HS-5 (cell line): ENCODE measurements around the gene SRD5A1.
A peak's percentile ranks its signal among the peaks of the same experiment; 100 is the strongest.
"Not testable (repeated sequence)": the region's sequence is repeated elsewhere in the genome, so short reads cannot be mapped to it uniquely, and the experiment has no call there.

Experiments
- DNase-seq: peaks from one replicate; pipeline ENCODE4 v3.0.0-alpha.2; 2012; ENCODE audit warnings: low read depth

The SRD5A1 gene

DNA sequence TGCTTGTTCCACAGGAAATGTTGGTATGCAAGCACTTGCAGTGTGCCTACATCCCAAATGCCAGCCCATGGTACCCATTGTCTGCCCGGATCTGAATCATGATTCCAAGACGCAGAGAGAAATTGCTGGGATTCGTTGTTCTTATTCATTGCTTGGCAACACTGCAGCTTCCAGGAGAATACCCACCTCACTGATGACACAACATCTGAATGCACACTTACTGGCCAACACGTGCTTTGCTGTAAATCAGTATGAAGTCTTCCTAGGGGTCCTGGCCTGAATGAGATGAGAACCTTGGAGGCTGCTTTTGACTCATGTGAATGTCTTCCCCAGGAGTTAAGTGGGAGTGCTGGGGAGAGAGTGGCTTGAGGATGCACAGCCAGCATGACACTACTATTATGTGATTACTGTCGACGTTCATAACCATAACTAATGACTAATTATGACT is 11.6 kb downstream of the SRD5A1 start:
- DNase-seq: no peak

DNA sequence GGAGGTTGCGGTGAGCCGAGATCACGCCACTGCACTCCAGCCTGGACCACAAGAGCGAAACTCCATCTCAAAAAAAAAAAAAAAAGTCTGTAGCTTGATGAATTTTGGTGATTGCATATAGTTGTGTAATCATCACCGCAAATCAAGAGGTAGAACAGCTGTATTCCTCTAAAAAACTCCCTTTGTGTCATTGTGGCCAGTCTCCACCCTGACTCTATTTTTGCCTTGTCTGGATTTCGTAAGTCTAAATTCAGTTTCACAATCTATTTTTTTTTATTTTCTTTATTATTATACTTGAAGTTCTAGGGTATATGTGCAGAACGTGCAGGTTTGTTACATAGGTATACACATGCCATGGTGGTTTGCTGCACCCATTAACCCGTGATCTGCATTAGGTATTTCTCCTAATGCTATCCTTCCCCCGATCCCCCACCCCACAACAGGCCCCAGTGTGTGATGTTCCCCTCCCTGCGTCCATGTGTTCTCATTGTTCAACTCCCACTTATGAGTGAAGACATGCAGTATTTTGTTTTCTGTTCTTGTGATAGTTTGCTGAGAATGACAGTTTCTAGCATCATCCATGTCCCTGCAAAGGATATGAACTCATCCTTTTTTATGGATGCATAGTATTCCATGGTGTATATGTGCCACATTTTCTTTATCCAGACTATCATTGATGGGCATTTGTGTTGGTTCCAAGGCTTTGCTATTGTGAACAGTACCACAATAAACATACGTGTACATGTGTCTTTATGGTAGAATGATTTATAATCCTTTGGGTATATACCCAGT is 12.5 kb downstream of the SRD5A1 start:
- DNase-seq: not testable (repeated sequence)

DNA sequence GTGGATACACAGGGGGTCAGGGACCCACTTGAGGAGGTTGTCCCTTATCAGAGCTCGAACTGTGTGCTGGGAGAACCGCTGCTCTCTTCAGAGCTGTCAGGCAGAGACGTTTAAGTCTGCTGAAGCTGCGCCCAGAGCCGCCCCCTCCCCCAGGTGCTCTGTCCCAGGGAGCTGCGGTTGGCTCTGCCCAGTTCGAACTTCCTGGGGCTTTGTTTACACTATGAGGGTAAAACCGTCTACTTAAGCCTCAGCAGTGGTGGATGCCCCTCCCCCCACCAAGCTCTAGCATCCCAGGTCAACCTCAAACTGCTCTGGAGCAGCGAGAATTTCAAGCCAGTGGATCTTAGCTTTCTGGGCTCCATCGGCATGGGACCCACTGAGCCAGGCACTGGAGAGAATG is 15.9 kb downstream of the SRD5A1 start:
- no peak for DNase-seq

DNA sequence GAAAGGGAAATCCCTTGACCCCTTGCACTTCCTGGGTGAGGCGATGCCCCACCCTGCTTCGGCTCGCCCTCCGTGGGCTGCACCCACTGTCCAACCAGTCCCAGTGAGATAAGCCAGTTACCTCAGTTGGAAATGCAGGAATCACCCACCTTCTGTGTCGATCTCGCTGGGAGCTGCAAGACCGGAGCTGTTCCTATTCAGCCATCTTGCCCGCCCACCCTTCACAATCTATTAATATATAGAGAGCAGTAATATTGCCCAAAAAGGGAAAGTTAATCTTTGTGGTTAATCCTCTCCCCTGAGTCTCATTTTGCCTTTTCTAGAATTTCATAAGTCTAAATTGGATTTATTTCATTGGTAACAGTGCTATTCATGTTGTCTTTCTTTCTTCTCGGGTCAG is 16.4 kb downstream of the SRD5A1 start:
- no peak for DNase-seq

DNA sequence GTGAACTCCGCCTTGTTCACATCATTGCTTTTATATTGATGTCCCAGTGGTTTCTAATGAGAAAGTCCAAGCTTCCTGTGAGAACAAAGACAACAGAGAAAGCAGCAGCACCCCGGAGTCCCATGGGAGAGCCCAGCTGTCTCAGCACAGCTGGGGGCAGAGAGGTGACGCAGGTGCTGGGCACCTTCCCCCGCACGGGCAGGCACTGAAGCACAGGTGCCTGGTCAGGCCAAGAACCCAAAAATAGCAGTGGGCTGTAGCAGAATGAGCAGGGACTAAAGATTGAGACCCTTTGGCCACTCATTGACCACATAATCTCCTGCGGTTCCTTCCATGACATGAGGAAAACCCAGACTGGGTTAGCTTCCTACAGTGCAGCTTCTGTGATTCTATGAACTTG is 18.8 kb downstream of the SRD5A1 start:
- no peak for DNase-seq

DNA sequence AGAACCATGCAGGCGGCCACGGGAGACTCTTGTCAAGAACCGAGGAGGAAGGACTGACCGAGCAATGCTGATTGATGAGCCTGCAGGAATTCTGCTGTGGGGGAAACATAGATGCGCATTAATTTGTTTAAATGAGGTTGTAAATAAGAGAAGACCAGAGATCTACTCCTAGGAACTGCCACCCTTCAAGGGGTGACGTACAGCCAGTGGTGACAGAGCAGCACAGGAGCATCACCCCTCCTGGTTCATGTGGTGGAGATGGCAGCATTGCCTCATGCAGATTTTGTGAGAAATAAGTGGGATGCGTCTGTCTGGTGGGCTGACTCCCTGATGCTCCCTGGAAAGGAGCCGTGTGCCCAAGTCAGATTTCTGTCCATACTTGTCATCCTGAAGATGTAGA is 22.2 kb downstream of the SRD5A1 start:
- no peak for DNase-seq

DNA sequence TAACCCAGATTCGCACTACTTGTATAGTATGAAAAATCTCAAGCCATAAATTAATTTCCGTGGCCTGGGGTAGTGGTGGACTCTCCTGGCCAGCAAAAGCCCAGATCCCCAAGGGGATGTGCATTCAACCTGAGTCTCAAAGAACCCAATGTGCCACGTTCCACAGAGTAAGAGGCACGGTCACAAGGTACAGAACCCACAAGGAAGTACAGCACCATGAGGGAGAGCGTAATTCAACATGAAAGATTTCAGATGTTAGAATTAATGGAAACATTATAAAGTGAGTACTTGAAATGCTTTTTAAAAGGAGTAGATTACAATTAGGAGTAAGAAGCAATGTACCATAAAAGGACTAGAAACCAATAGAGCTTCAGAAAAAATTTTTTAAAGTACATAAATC is 23.4 kb downstream of the SRD5A1 start:
- DNase-seq: no peak

DNA sequence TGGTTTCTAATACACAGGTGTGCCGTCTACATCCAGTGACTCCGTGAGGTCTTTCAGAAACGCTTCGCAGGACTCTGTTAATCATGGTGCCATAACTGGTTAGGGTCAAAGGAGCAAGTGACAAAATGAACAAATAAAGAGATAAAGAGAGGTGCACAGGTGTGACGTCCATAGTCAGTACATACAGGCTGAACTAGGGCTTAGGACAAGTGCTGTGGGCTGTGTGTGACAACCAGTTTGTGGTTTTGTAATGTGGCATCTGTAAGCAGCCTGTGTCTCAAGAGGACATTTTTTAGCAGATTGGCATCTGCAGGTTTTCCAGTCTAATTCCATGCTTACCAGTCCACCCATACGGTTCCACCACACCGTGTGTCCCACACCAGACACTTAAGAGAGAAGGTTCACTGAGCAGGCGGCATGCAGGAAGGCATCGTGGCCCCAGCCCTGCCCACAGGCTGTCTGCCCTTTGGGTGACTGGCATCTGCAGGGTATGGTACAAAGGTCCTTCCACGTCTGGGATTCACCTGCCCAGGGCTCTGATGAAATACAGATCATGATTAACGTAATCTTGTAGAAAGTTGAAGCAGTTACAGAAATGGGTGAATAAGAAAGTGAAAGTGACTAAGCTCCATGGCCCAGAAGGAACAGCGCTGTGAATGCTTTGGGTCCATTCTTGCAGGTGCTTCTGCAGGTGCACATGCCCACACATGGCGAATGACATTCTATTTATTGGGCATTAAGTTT is 26.9 kb downstream of the SRD5A1 start:
- DNase-seq: no peak

DNA sequence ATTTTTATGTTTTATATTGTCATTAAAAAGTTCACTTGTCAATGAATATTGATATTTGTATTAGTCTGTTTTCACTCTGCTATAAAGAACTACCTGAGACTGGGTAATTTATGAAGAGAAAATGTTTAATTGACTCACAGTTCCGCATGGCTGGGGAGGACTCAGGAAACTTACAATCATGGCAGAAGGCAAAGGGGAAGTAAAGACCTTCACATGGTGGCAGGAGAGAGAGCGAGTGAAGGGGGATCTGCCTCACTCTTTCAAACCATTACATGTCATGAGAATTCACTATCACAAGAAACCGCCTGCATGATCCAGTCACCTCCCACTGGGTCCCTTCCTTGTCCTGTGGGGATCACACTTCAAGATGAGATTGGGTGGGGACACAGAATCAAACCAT is 27.4 kb downstream of the SRD5A1 start:
- DNase-seq: no peak

DNA sequence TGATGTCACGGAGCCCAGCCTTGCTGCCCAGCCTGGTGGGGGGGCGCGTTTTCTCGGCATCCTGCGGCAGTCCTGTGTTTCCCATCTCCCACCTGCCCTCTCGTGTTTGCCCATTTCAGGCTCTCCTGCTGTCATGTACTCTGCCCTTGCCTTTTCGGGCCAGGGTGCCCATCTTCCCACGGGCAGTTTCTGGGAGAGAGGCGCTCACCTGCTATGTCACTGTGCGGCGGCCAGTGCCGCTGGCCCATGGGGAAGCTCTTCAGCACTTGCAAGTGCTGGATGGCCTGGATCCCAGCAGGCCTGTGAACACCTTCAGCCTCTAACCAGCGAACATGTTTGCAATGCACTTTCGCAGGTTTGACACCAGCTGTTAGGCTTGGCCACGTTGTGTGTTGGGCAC is 33.5 kb downstream of the SRD5A1 start:
- no peak for DNase-seq

DNA sequence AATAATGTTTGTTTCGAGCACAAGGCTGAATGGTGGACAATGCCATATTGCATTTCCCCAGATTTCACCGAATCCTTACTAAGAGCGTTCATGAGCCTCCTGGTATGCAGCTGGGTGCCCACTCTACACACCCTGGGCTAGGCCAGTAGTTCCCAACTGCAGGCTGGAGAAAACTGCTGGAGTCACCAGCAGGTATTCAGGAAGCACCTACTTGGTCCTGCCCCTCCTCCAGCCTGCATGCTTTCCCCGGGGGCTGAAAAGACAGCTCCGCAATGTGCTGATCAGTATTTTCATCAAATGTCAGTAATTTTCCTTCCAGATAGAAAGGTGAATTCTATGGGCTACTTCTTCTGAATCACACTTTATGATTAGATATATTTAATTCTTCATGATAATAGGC is 34.4 kb downstream of the SRD5A1 start:
- DNase-seq: no peak

DNA sequence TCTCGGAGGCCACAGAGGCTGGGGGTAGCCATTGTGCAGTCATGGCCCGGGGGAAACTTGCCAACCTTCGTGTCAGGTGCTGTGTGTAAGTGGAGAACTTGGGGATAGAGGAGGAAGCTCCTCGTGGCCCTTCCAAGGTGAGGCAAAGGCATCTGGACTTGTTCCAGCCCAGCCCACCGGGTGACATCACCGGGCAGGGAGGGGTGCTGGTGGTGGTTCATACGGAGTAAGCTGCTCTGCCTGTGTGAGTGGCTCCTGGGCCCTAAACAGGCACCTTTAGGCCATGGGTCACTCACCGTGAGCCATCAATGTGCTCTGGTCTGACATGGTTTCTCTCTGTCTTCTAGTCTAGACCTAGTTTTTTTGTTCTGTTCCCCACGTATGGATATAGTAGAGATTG is 35.5 kb downstream of the SRD5A1 start:
- DNase-seq: not testable (repeated sequence)

DNA sequence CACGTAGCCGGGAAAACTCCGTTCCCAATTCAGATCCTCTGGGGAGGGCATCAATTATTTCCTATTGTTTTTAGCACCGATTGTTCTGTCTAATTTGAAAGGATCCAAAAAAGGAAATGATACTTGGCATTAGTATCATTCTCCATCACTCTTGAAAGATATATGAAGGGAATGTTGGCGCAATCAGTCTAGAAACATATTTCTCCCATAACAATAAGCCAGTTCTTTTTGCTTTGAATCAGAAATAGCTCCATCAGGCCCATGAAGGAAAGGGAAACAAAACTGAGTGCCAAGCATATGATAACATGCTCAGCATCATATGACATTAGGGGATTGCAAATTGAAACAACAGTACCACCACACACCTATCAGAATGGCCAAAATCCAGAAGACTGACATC is 39.8 kb downstream of the SRD5A1 start:
- DNase-seq: no peak

DNA sequence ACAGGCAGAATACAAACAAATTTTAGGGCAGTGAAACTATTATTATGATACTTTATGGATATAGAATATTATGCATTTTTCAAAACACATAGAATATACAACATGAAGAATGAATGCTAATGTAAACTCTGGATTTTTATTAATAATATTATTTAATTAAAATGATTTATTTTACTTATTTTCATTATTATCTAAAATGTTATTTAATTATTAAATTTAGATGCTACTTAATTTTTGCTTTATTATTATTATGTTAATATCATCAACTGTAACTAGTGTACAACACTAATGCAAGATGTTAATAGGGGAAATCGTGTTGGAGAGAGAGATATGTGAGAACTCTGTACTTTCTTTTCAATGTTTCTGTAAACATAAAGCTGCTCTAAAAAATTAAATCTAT is 40.7 kb downstream of the SRD5A1 start:
- DNase-seq: no peak

DNA sequence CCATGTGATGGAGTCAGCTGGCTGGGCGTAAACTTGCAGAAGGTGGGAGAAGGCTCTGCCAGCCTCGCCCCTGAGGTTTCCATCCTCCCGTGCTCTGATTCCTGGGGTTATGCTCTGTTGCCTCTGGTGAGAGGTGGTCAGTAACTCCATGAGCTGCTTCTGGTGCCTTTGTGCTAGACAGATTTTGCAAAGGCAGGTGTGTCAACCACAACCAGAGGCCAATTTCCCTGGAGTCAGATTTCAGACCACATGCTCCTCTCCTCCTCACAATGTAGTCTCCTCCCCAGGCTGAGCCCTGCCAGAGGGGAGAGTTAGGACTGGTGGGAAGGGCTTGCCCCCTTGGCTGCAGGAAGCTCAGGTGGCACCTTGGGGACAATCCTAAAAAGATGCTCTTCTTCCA is 41.2 kb downstream of the SRD5A1 start:
- DNase-seq: no peak

DNA sequence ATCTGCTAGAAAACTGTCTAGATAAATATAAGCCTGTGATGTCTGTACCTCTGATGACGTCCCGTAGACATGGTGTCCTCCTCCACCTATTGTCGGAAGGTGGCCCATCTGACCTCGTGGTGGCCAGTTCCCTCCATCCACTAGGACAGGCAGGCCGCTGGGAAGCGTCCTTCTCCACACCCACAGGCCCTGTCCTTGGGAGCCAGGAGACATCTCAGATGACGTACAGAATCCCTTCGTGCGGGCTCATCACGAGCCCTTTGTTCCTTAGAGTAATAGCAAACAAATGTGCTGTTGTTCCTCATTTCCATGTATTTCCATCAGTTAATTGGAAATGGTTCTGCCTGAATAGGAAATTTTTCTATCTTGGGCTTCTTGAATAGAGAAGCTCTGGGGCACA is 41.6 kb downstream of the SRD5A1 start:
- no peak for DNase-seq

DNA sequence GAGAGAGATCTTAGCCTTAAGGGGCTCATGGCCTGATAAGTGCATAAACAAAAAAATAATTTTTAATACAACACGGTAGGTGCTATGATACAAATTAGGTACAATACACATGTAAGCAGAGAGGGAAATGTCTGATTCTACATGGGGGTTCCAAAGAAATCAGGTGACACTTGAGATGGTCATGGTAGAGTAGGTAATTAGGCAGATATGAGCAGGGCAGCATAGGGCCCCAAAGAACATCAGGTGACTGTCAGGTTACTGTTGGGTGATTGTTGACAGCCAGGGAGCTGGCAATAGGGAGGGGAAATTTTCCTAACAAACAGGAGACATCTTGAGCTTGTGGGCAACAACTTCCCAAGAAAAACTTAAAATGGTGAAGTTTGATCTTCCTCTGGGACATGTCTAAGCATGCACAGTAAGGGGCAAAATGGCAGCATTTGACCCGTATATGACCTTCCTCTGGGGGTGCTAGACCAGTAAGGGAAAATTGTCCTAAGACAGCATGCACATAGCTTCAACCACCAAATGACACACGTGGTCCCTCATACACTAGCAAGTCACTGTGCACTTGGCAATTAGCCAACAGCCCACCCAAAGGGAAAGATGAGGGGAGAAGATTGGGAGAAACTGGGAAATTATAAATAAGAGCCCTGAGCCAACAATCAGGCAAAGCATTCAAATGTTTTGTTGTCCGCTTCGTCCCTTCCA is 42.7 kb downstream of the SRD5A1 start:
- no peak for DNase-seq

DNA sequence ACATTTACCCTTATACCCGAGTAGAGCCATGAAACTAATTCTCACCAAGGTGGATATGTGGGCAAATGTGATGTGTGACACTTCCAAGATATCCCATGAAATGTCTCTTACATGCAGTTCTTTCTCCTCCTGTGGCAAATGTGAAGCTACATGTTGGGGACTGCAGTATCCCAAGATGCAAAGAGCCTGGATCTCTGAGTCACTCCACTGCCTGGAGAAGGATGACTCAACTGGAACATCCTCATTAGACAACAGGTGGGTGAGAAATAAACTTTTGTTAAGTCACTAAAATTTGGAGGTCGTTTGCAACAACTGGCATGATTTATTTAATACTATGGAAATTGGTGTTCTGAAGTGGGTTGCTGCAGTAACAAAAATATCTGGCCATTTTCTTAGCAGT is 43.5 kb downstream of the SRD5A1 start:
- DNase-seq: peak; percentile 19

DNA sequence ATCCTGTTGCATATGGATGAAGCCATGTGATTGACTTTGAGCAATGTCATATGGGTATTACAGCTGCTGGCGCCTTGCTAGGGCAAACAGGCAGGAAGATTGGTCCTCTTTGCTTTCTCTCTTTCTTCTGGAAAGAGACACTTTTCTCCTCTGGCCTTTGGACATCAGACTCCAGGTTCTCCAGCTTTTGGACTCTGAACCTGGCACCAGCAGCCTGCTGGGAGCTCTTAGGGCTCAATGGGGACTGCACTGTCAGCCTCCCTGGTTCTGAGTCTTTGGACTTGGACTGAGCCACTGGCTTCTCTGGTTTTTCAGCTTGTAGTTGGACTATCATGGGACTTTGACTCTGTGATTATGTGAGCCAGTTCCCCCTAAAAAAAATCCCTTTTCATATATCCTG is 45.1 kb downstream of the SRD5A1 start:
- no peak for DNase-seq

DNA sequence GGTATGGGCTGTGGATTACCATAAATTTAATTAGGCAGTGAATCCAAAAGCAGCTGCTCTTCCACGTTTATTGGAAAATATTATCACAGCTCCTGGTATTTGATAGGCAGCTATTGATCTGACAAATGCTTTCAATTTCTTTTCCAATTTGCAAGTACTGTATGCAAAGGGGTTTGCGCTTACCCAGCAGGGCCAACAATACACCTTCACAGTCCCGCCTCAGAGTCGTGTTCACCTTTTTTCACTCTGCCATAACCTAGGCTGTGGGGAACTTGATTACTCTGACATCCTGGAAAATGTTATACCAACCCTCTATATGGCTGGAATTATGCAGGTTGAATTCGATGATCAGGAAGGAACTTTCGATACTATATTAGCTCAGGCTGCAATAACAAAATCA is 47.7 kb downstream of the SRD5A1 start:
- DNase-seq: no peak

DNA sequence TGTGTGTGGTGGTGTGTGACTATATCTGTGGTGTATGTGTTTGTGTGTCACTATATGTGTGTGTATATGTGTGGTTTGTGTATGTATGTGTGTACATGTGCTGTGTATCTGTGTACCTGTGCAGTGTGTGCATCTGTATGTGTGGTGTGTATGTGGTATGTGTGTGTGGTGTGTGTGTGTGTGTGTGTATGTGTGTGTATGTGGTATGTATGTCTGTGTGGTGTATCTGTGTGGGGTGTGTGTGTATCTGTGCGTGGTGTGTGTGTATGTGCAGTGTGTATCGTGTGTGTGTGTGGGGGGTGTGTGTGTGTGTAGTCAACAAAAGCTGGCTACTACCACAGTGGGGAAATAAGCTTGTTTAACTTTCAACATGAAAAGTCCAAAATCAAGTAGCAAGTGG is 48.4 kb downstream of the SRD5A1 start:
- DNase-seq: no peak

DNA sequence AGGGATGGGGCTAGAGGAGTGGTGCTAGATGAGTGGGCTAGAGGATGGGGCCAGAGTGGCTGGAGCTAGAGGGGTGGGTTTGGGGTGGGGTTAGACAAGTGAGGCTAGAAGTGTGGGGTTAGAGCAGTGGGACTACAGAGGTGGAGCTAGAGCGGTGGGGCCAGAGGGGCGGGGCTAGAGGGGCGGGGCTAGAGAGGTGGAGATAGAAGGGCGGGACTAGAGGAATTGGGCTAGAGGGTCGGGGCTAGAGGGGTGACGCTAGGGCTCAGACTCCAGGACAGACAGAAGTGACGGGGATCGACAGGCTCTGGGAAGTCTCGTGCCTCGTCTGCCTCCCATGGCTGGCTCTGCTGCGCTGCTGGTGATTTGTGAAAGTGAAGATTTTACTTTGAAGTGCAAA is 49.0 kb downstream of the SRD5A1 start:
- DNase-seq: no peak

DNA sequence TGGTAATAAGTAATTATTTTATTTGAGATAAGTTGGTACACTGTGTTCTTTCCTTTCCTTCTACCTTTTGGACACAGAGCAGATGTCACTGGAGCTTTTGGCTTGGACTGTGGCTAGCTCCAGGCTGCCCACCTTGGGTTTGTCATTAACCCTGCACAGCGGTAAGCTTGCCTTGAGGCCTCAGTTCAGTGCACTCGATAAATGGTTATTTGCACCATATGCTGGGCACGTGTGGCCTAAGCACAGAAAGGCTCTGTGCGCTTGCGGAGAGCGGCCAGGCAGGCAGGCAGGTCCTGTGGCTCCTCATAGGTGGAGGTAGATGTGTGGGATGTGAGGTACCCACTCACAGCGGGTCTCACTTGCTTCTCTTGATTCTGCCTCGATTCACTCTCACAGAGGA is 50.0 kb downstream of the SRD5A1 start:
- DNase-seq: no peak
